Astrocyte of the hippocampus (primary cell): ENCODE data around the gene AP2A1.

ENCODE experiments used
- DNase-seq: peaks from one replicate; pipeline ENCODE4 v3.0.0; 2011; ENCODE audit warnings: low read depth, low spot score

The AP2A1 gene

GRCh38 chr19:49855277-49855675 is 88.5 kb downstream of the AP2A1 start:
- DNase-seq, result no peak

- no peak for DNase-seq
Measured at GRCh38 chr19:49855676-49856573, 89.1 kb downstream of the AP2A1 start.

- DNase-seq, result no peak
Measured at GRCh38 chr19:49856574-49857021, 89.8 kb downstream of the AP2A1 start.
